ENCODE measurements around the gene IMMP1L.

IMMP1L gene

GRCh38 chr11:31487848-31488247, 21.6 kb downstream of the IMMP1L start:
- Histone ChIP-seq H3K36me3 (ENCODE audit: insufficient read depth, low read length) (no peaks in the 10 kb centered on the region), H3K9ac (ENCODE audit: insufficient read length) (no peak overlapping the region), H3K27ac (no peak overlapping the region), H3K4me3 (no peak overlapping the region), H3K9me3 (ENCODE audit: low read depth, low read length) (no peaks in the 10 kb centered on the region)
- no peak for TF ChIP-seq EZH2 (IDR thresholded peaks at IDR 0.05)
- no peak for TF ChIP-seq FOXP2 (optimal IDR thresholded peaks at IDR 0.05; ENCODE audit: control extremely low read depth, extremely low read length, insufficient read depth)
- TF ChIP-seq POLR2AphosphoS5 (IDR thresholded peaks at IDR 0.05; ENCODE audit: borderline replicate concordance, low read depth, low read length), result no peak
- DNase-seq (ENCODE audit: low read depth, low spot score), result no peak

GRCh38 chr11:31484497-31484896, 24.9 kb downstream of the IMMP1L start:
- H3K9me3 ChIP-seq (ENCODE audit: low read depth, low read length), result no peaks in the 10 kb centered on the region
- no peak overlapping the region for H3K4me3 ChIP-seq
- H3K36me3 ChIP-seq (ENCODE audit: insufficient read depth, low read length), result no peaks in the 10 kb centered on the region
- H3K9ac ChIP-seq (ENCODE audit: insufficient read length), result no peak overlapping the region
- DNase-seq (ENCODE audit: low read depth, low spot score), result no peak
- H3K27ac ChIP-seq, result no peak overlapping the region
- TF ChIP-seq FOXP2 (optimal IDR thresholded peaks at IDR 0.05; ENCODE audit: control extremely low read depth, extremely low read length, insufficient read depth), result no peak
- no peak for TF ChIP-seq EZH2 (IDR thresholded peaks at IDR 0.05)

- H3K4me3 ChIP-seq, result no peak overlapping the region
- TF ChIP-seq EZH2 (IDR thresholded peaks at IDR 0.05), result no peak
- TF ChIP-seq FOXP2 (optimal IDR thresholded peaks at IDR 0.05; ENCODE audit: control extremely low read depth, extremely low read length, insufficient read depth), result no peak
- TF ChIP-seq POLR2AphosphoS5 (IDR thresholded peaks at IDR 0.05; ENCODE audit: borderline replicate concordance, low read depth, low read length), result no peak
- no peaks in the 10 kb centered on the region for H3K36me3 ChIP-seq (ENCODE audit: insufficient read depth, low read length)
- no peak for DNase-seq (ENCODE audit: low read depth, low spot score)
- no peak overlapping the region for H3K27ac ChIP-seq
- H3K9me3 ChIP-seq (ENCODE audit: low read depth, low read length), result no peaks in the 10 kb centered on the region
- H3K9ac ChIP-seq (ENCODE audit: insufficient read length), result no peak overlapping the region
These were observed 28.5 kb downstream of the IMMP1L start for GRCh38 chr11:31480930-31481329.

- H3K36me3 ChIP-seq (ENCODE audit: insufficient read depth, low read length), result no peaks in the 10 kb centered on the region
- no peak overlapping the region for H3K9ac ChIP-seq (ENCODE audit: insufficient read length)
- no peak for DNase-seq (ENCODE audit: low read depth, low spot score)
- no peak overlapping the region for H3K4me3 ChIP-seq
- H3K9me3 ChIP-seq (ENCODE audit: low read depth, low read length), result no peaks in the 10 kb centered on the region
- H3K27ac ChIP-seq, result no peak overlapping the region
- TF ChIP-seq FOXP2 (optimal IDR thresholded peaks at IDR 0.05; ENCODE audit: control extremely low read depth, extremely low read length, insufficient read depth) (no peak), POLR2AphosphoS5 (IDR thresholded peaks at IDR 0.05; ENCODE audit: borderline replicate concordance, low read depth, low read length) (no peak), EZH2 (IDR thresholded peaks at IDR 0.05) (no peak)
These were observed 30.4 kb downstream of the IMMP1L start for GRCh38 chr11:31479066-31479465.

- Histone ChIP-seq H3K9ac (ENCODE audit: insufficient read length) (no peak overlapping the region), H3K4me3 (no peak overlapping the region), H3K36me3 (ENCODE audit: insufficient read depth, low read length) (no peaks in the 10 kb centered on the region), H3K27ac (no peak overlapping the region), H3K9me3 (ENCODE audit: low read depth, low read length) (no peaks in the 10 kb centered on the region)
- no peak for TF ChIP-seq EZH2 (IDR thresholded peaks at IDR 0.05)
- no peak for TF ChIP-seq FOXP2 (optimal IDR thresholded peaks at IDR 0.05; ENCODE audit: control extremely low read depth, extremely low read length, insufficient read depth)
- TF ChIP-seq POLR2AphosphoS5 (IDR thresholded peaks at IDR 0.05; ENCODE audit: borderline replicate concordance, low read depth, low read length), result no peak
- DNase-seq (ENCODE audit: low read depth, low spot score), result no peak
These were observed 31.2 kb downstream of the IMMP1L start for GRCh38 chr11:31478223-31478590.

GRCh38 chr11:31477528-31478222, 31.7 kb downstream of the IMMP1L start:
- Histone ChIP-seq H3K27ac (no peak overlapping the region), H3K36me3 (ENCODE audit: insufficient read depth, low read length) (no peaks in the 10 kb centered on the region)
- TF ChIP-seq POLR2AphosphoS5 (IDR thresholded peaks at IDR 0.05; ENCODE audit: borderline replicate concordance, low read depth, low read length) (no peak), EZH2 (IDR thresholded peaks at IDR 0.05) (no peak), FOXP2 (optimal IDR thresholded peaks at IDR 0.05; ENCODE audit: control extremely low read depth, extremely low read length, insufficient read depth) (no peak)

GRCh38 chr11:31474083-31474482, 35.3 kb downstream of the IMMP1L start:
- DNase-seq (ENCODE audit: low read depth, low spot score), result no peak
- TF ChIP-seq POLR2AphosphoS5 (IDR thresholded peaks at IDR 0.05; ENCODE audit: borderline replicate concordance, low read depth, low read length) (no peak), FOXP2 (optimal IDR thresholded peaks at IDR 0.05; ENCODE audit: control extremely low read depth, extremely low read length, insufficient read depth) (no peak), EZH2 (IDR thresholded peaks at IDR 0.05) (no peak)
- no peaks in the 10 kb centered on the region for H3K9me3 ChIP-seq (ENCODE audit: low read depth, low read length)
- no peak overlapping the region for H3K27ac ChIP-seq
- H3K36me3 ChIP-seq (ENCODE audit: insufficient read depth, low read length), result no peaks in the 10 kb centered on the region
- H3K9ac ChIP-seq (ENCODE audit: insufficient read length), result no peak overlapping the region
- H3K4me3 ChIP-seq, result no peak overlapping the region

More at GRCh38 chr11:31477528-31478222, 31.7 kb downstream of the IMMP1L start:
- DNase-seq (ENCODE audit: low read depth, low spot score), result no peak
- no peaks in the 10 kb centered on the region for H3K9me3 ChIP-seq (ENCODE audit: low read depth, low read length)
- no peak overlapping the region for H3K9ac ChIP-seq (ENCODE audit: insufficient read length)
- no peak overlapping the region for H3K4me3 ChIP-seq

- no peak overlapping the region for H3K9ac ChIP-seq (ENCODE audit: insufficient read length)
- TF ChIP-seq FOXP2 (optimal IDR thresholded peaks at IDR 0.05; ENCODE audit: control extremely low read depth, extremely low read length, insufficient read depth) (no peak), POLR2AphosphoS5 (IDR thresholded peaks at IDR 0.05; ENCODE audit: borderline replicate concordance, low read depth, low read length) (no peak), EZH2 (IDR thresholded peaks at IDR 0.05) (no peak)
- H3K4me3 ChIP-seq, result no peak overlapping the region
- peaks cover 6% of the 10 kb centered on the region; the same call in 1 of the 2 replicates for H3K9me3 ChIP-seq (ENCODE audit: low read depth, low read length)
- no peak for DNase-seq (ENCODE audit: low read depth, low spot score)
- H3K27ac ChIP-seq, result no peak overlapping the region
- peaks cover 10% of the 10 kb centered on the region for H3K36me3 ChIP-seq (ENCODE audit: insufficient read depth, low read length)
These were observed 45.0 kb downstream of the IMMP1L start for GRCh38 chr11:31464436-31464835.

GRCh38 chr11:31455177-31455576, 54.2 kb downstream of the IMMP1L start:
- no peak overlapping the region for H3K4me3 ChIP-seq
- H3K36me3 ChIP-seq (ENCODE audit: insufficient read depth, low read length), result no peaks in the 10 kb centered on the region; the same call in 1 of the 2 replicates
- no peaks in the 10 kb centered on the region for H3K9me3 ChIP-seq (ENCODE audit: low read depth, low read length)
- DNase-seq (ENCODE audit: low read depth, low spot score), result no peak
- TF ChIP-seq EZH2 (IDR thresholded peaks at IDR 0.05), result no peak
- no peak for TF ChIP-seq POLR2AphosphoS5 (IDR thresholded peaks at IDR 0.05; ENCODE audit: borderline replicate concordance, low read depth, low read length)
- no peak for TF ChIP-seq FOXP2 (optimal IDR thresholded peaks at IDR 0.05; ENCODE audit: control extremely low read depth, extremely low read length, insufficient read depth)
- no peak overlapping the region for H3K27ac ChIP-seq
- no peak overlapping the region for H3K9ac ChIP-seq (ENCODE audit: insufficient read length)
